Measurements from ENCODE around the gene COL8A1.

Gene COL8A1

DNA sequence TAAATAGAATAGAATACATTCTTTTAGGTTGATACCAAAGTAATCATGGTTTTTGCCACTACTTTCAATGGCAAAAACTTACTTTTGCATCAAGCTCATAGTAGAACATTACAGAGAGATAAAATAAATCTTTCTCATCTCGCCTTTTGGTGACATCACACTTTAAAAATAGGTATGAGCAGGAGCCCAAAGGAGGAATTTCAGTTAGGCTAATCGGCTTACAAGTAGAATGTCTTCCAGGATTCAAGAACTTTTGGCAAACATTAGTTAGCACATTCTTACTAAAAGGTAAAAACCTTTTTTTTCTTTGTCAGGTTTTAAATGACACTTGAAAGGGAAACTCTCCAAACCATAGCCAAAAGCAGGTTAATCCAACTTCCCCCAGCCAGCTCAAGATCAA, 119.6 kb downstream of the COL8A1 start:
- H3K4me1 ChIP-seq (ENCODE audit: insufficient read depth, low read length) = no peaks in the 10 kb centered on the region
- no peaks in the 10 kb centered on the region for H3K9me3 ChIP-seq (ENCODE audit: control insufficient read depth, insufficient read depth, low read length)
- no peaks in the 10 kb centered on the region for H3K36me3 ChIP-seq (ENCODE audit: insufficient read depth, low read length)
- no peak overlapping the region for H3K9ac ChIP-seq (ENCODE audit: low read depth, low read length)

DNA sequence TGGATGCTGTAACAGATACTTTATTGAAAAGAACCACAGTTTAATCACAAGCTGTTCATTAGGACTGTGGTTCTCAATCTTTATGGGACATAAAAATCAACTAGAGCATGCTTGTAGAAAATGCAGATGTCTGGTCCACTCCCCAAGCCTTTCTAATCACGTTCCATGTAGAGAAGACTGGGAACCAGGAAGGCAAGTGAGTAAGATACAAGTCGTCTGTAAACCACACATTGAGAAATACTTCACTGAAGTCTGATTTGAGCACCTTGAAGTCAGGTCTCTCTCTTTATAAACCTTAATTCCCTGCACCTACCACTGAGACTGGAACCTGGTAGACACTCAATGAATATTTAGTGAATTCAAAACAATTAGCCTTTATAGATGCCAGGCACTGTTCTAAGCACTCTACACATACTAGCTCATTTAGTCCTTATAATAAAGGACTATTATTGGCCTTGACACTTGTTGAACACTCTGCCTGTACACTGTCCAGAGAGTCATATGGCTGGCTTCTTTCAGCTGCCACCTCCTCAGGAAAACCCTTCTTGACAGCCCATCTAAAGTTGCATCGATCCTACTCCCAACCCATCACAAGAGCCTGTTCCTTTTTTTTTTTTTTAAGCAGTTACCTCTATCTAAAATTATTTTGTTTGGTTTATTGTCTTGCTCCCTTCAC, 120.2 kb downstream of the COL8A1 start:
- no peaks in the 10 kb centered on the region for H3K9me3 ChIP-seq (ENCODE audit: control insufficient read depth, insufficient read depth, low read length)
- H3K9ac ChIP-seq (ENCODE audit: low read depth, low read length) = no peak overlapping the region
- no peaks in the 10 kb centered on the region for H3K36me3 ChIP-seq (ENCODE audit: insufficient read depth, low read length)
- no peaks in the 10 kb centered on the region for H3K4me1 ChIP-seq (ENCODE audit: insufficient read depth, low read length)

DNA sequence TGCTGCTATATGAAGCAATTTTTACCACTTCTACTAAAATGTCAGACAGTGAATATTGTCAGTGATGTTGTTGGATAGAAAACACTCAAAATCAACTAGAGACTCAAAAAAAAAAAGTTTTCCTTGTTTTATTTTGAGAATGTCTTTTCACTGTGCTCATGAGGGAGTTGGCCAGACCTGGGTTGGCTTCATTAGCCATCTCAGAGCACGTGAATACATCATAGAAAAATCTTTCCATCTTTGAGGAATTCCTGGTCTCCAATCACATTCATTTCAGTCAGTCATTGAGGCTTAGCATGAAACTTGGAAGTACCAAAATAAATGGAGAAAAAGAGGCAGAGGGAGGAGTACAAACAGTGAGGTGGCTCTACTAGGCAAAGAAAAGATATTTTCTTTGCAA, 121.6 kb downstream of the COL8A1 start:
- Histone ChIP-seq H3K9ac (ENCODE audit: low read depth, low read length) (no peak overlapping the region), H3K36me3 (ENCODE audit: insufficient read depth, low read length) (no peaks in the 10 kb centered on the region), H3K9me3 (ENCODE audit: control insufficient read depth, insufficient read depth, low read length) (no peaks in the 10 kb centered on the region), H3K4me1 (ENCODE audit: insufficient read depth, low read length) (no peaks in the 10 kb centered on the region)

DNA sequence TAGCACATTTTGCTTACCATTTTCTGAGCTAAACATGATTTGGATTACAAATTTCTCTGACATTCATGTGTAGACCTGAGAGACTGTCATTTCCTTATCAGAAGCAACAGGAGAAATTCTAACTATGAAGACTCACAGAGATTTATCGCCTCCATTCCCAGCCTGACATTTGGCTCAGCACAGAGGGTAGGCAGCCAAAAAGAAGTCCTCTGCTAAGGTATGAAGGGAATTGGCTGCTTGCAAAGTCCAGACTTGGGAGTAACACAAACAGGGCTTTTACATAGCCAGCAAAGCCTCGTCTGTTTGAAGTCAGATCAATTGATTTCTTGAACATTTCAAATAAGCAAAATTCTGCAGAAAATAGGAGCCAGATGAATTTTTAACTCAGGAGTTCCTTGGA, 122.2 kb downstream of the COL8A1 start:
- no peaks in the 10 kb centered on the region for H3K9me3 ChIP-seq (ENCODE audit: control insufficient read depth, insufficient read depth, low read length)
- H3K9ac ChIP-seq (ENCODE audit: low read depth, low read length) = no peak overlapping the region
- no peaks in the 10 kb centered on the region for H3K36me3 ChIP-seq (ENCODE audit: insufficient read depth, low read length)
- no peaks in the 10 kb centered on the region for H3K4me1 ChIP-seq (ENCODE audit: insufficient read depth, low read length)

DNA sequence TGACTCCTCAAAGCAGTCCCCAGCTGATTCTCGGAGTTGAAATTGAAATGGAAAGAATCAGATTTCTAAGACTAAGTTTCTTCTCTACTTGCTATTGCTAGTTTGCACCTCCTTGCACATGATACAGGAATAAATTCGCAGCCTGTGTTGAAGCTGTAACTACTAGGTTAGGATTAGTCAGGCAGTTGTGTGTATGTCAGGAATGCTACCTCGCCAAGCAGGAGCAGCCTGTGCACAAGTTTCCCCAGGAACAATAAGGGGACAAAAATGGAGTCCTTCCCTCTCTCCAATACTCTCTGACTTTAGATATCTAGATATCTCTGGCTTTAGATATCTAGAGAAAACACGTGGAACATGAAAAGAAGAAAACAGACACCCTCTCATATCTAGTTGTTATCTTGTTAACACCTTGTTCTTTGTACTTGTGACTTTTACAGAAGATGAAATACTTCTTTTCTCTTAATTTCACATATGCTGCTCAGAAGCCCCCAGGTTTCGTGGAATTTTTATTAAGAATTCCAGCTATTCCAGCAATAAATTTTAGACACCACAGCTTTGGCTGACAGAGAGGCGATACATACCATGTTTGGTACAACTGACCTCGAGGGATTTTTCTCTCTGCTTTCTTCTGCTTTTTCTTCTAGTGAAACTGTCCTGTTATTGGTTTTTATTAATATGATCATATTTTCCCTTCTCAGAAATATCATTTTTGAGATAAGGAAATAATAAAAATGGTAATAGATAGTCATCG, 123.2 kb downstream of the COL8A1 start:
- H3K9ac ChIP-seq (ENCODE audit: low read depth, low read length) = no peak overlapping the region
- H3K4me1 ChIP-seq (ENCODE audit: insufficient read depth, low read length) = no peaks in the 10 kb centered on the region
- no peaks in the 10 kb centered on the region for H3K9me3 ChIP-seq (ENCODE audit: control insufficient read depth, insufficient read depth, low read length)
- no peaks in the 10 kb centered on the region for H3K36me3 ChIP-seq (ENCODE audit: insufficient read depth, low read length)

- Histone ChIP-seq H3K9me3 (ENCODE audit: control insufficient read depth, insufficient read depth, low read length) (no peaks in the 10 kb centered on the region), H3K4me1 (ENCODE audit: insufficient read depth, low read length) (no peaks in the 10 kb centered on the region), H3K36me3 (ENCODE audit: insufficient read depth, low read length) (no peaks in the 10 kb centered on the region), H3K9ac (ENCODE audit: low read depth, low read length) (no peak overlapping the region)
These were observed 124.5 kb downstream of the COL8A1 start for GRCh38 chr3:99762901-99763300.

- Histone ChIP-seq H3K36me3 (ENCODE audit: insufficient read depth, low read length) (no peaks in the 10 kb centered on the region), H3K9me3 (ENCODE audit: control insufficient read depth, insufficient read depth, low read length) (no peaks in the 10 kb centered on the region), H3K4me1 (ENCODE audit: insufficient read depth, low read length) (no peaks in the 10 kb centered on the region), H3K9ac (ENCODE audit: low read depth, low read length) (no peak overlapping the region)
These were observed 126.0 kb downstream of the COL8A1 start for GRCh38 chr3:99764377-99764776.

DNA sequence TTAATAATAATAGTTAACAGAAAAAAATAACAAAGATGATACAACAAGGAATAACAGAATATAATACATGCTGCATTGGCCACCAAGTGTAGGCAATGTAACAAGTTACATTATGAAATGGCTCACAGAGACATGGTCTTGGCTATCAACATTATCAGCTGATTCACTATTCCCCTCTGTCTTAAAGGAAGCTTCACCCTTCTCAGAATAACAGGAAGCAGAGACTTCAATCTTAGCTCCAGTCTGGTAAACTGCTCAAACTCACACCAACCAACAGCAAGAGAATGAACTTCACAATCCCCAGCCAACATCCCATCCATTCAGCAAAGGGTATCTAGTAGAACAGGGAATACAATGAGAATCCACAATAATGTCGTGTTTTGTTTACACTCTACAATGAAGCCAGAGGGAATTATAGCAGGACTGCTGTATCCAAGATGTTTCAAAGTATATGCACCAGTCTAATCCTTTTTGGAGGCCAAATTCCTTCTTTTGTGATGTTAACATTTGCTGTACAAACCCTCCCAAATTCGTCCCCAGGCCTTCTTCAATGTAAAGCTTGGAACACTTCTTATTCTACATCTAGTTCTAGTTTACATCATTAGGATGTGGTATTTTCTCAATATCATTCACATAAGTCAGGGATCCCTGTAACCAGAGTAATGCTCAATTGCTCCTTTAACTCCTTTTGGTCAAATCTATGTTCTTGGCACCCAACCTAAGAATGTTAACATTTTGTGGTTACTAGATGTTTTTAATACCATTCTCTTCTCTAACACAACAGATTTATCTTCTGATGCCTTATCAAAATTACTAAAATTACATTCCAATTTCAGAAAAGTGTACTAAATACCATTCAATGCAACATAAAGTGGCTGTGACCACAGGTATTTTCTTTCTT, 126.9 kb downstream of the COL8A1 start:
- no peaks in the 10 kb centered on the region for H3K4me1 ChIP-seq (ENCODE audit: insufficient read depth, low read length)
- no peak overlapping the region for H3K9ac ChIP-seq (ENCODE audit: low read depth, low read length)
- no peaks in the 10 kb centered on the region for H3K36me3 ChIP-seq (ENCODE audit: insufficient read depth, low read length)
- no peaks in the 10 kb centered on the region for H3K9me3 ChIP-seq (ENCODE audit: control insufficient read depth, insufficient read depth, low read length)

DNA sequence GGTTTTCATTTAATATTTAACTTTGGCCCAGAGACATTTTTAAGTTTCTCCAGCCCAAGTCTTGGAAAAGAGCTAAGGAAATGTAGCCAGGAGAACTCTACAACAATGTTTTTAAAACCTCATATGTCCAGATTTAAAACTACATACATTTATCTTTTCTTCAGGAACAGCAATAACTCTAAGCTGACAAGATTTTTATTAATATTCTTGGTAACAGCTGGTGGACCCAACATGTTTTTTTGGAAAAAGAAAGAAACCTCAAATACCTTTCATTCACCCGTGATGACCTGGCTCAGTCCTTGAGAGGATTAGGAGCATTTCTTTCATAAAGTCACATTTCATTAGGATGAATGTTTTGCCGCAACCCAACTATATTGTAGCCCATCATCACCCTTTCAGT, 128.9 kb downstream of the COL8A1 start:
- Histone ChIP-seq H3K36me3 (ENCODE audit: insufficient read depth, low read length) (no peaks in the 10 kb centered on the region), H3K9ac (ENCODE audit: low read depth, low read length) (no peak overlapping the region), H3K9me3 (ENCODE audit: control insufficient read depth, insufficient read depth, low read length) (no peaks in the 10 kb centered on the region), H3K4me1 (ENCODE audit: insufficient read depth, low read length) (no peaks in the 10 kb centered on the region)

DNA sequence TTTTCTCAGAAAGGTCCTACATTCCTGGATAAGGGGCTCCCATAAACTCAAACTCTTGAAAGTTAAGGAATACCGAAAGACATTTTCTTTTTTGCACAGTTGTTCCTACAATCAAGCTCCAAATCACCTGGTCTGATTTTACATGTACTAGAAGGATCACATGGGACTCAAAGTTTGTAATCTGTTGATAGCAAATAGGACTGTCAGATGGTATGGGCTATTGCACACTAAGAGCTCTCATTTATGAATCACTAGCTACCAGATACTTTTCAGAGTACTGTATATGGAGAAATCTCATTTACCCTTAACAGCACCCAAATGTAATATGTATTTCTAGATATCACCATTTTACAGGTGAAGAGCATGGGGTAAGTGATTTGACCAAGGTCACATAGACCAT, 129.7 kb downstream of the COL8A1 start:
- Histone ChIP-seq H3K36me3 (ENCODE audit: insufficient read depth, low read length) (no peaks in the 10 kb centered on the region), H3K9me3 (ENCODE audit: control insufficient read depth, insufficient read depth, low read length) (no peaks in the 10 kb centered on the region), H3K4me1 (ENCODE audit: insufficient read depth, low read length) (no peaks in the 10 kb centered on the region), H3K9ac (ENCODE audit: low read depth, low read length) (no peak overlapping the region)

- Histone ChIP-seq H3K9ac (ENCODE audit: low read depth, low read length) (no peak overlapping the region), H3K36me3 (ENCODE audit: insufficient read depth, low read length) (no peaks in the 10 kb centered on the region), H3K9me3 (ENCODE audit: control insufficient read depth, insufficient read depth, low read length) (no peaks in the 10 kb centered on the region), H3K4me1 (ENCODE audit: insufficient read depth, low read length) (no peaks in the 10 kb centered on the region)
These were observed 130.6 kb downstream of the COL8A1 start for GRCh38 chr3:99768808-99769501.

GRCh38 chr3:99772171-99772570, 133.8 kb downstream of the COL8A1 start:
- Histone ChIP-seq H3K9ac (ENCODE audit: low read depth, low read length) (no peak overlapping the region), H3K9me3 (ENCODE audit: control insufficient read depth, insufficient read depth, low read length) (no peaks in the 10 kb centered on the region), H3K36me3 (ENCODE audit: insufficient read depth, low read length) (no peaks in the 10 kb centered on the region), H3K4me1 (ENCODE audit: insufficient read depth, low read length) (no peaks in the 10 kb centered on the region; the same call in 1 of the 2 replicates)

- no peaks in the 10 kb centered on the region for H3K36me3 ChIP-seq (ENCODE audit: insufficient read depth, low read length)
- no peaks in the 10 kb centered on the region for H3K9me3 ChIP-seq (ENCODE audit: control insufficient read depth, insufficient read depth, low read length)
- H3K9ac ChIP-seq (ENCODE audit: low read depth, low read length) = no peak overlapping the region
- H3K4me1 ChIP-seq (ENCODE audit: insufficient read depth, low read length) = no peaks in the 10 kb centered on the region; the same call in 1 of the 2 replicates
These were observed 134.3 kb downstream of the COL8A1 start for GRCh38 chr3:99772671-99773070.

- no peaks in the 10 kb centered on the region; the same call in 1 of the 2 replicates for H3K4me1 ChIP-seq (ENCODE audit: insufficient read depth, low read length)
- H3K9ac ChIP-seq (ENCODE audit: low read depth, low read length) = no peak overlapping the region
- H3K36me3 ChIP-seq (ENCODE audit: insufficient read depth, low read length) = no peaks in the 10 kb centered on the region
- H3K9me3 ChIP-seq (ENCODE audit: control insufficient read depth, insufficient read depth, low read length) = no peaks in the 10 kb centered on the region
These were observed 136.1 kb downstream of the COL8A1 start for GRCh38 chr3:99774467-99774866.
